Parathyroid adenoma (tissue), 2 donors: ENCODE measurements around the gene FOXD4L1.
"Not testable (repeated sequence)": the region's sequence is repeated elsewhere in the genome, so short reads cannot be mapped to it uniquely, and the experiment has no call there.

Source experiments
- H2AFZ ChIP-seq: fragments of 300-600 bp; sonication (generic); one replicate; pipeline ENCODE4 v1.7.0; 2017; ENCODE audit warnings: antibody characterized with exemption, mild to moderate bottlenecking
- H3K27ac ChIP-seq: fragments of 300-600 bp; sonication (generic); one replicate; pipeline ENCODE4 v1.7.0; 2017
- H3K27me3 ChIP-seq: fragments of 300-600 bp; sonication (generic); one replicate; pipeline ENCODE4 v1.7.0; 2017; ENCODE audit warnings: low read length; ENCODE audit not compliant: control insufficient read depth, insufficient read depth
- H3K36me3 ChIP-seq: fragments of 300-600 bp; sonication (generic); one replicate; pipeline ENCODE4 v1.7.0; 2017; ENCODE audit warnings: low read length; ENCODE audit not compliant: control insufficient read depth, insufficient read depth
- H3K4me1 ChIP-seq: fragments of 300-600 bp; sonication (generic); one replicate; pipeline ENCODE4 v1.7.0; 2017; ENCODE audit warnings: control low read depth
- H3K4me2 ChIP-seq: fragments of 300-600 bp; sonication (generic); one replicate; pipeline ENCODE4 v1.7.0; 2017; ENCODE audit warnings: low read length
- H3K4me3 ChIP-seq: fragments of 300-600 bp; sonication (generic); one replicate; pipeline ENCODE4 v1.7.0; 2017; ENCODE audit warnings: low read depth, low read length
- H3K79me2 ChIP-seq: fragments of 300-600 bp; sonication (generic); one replicate; pipeline ENCODE4 v1.7.0; 2017; ENCODE audit warnings: control low read depth
- H3K9ac ChIP-seq: fragments of 300-600 bp; sonication (generic); one replicate; pipeline ENCODE4 v1.7.0; 2017; ENCODE audit warnings: mild to moderate bottlenecking
- H3K9me3 ChIP-seq: fragments of 300-600 bp; sonication (generic); one replicate; pipeline ENCODE4 v1.7.0; 2017; ENCODE audit warnings: low read length; ENCODE audit not compliant: control insufficient read depth
- donor health status: primary hyperparathyroidism.

FOXD4L1 gene

GRCh38 chr2:113504081-113504480 lies 5.6 kb downstream of the FOXD4L1 start:
- H3K9ac ChIP-seq, H3K4me1 ChIP-seq, H3K36me3 ChIP-seq, H3K27me3 ChIP-seq, H3K9me3 ChIP-seq, H3K27ac ChIP-seq, H3K79me2 ChIP-seq, H3K4me2 ChIP-seq, H3K4me3 ChIP-seq, H2AFZ ChIP-seq: not testable (repeated sequence)

- not testable (repeated sequence) for H3K9ac ChIP-seq, H3K4me3 ChIP-seq, H3K79me2 ChIP-seq, H3K27me3 ChIP-seq, H3K4me1 ChIP-seq, H3K36me3 ChIP-seq, H3K4me2 ChIP-seq, H3K27ac ChIP-seq, H3K9me3 ChIP-seq, H2AFZ ChIP-seq
Measured at GRCh38 chr2:113507394-113508140, 9.1 kb downstream of the FOXD4L1 start.

GRCh38 chr2:113508187-113508586 lies 9.7 kb downstream of the FOXD4L1 start:
- not testable (repeated sequence) for H3K4me3 ChIP-seq, H3K36me3 ChIP-seq, H3K9ac ChIP-seq, H3K9me3 ChIP-seq, H3K4me2 ChIP-seq, H3K27ac ChIP-seq, H3K79me2 ChIP-seq, H3K27me3 ChIP-seq, H3K4me1 ChIP-seq, H2AFZ ChIP-seq

GRCh38 chr2:113510913-113511312 lies 12.4 kb downstream of the FOXD4L1 start:
- not testable (repeated sequence) for H3K9ac ChIP-seq, H3K27me3 ChIP-seq, H3K79me2 ChIP-seq, H3K27ac ChIP-seq, H3K9me3 ChIP-seq, H2AFZ ChIP-seq, H3K36me3 ChIP-seq, H3K4me1 ChIP-seq, H3K4me2 ChIP-seq, H3K4me3 ChIP-seq

- not testable (repeated sequence) for H2AFZ ChIP-seq, H3K9me3 ChIP-seq, H3K4me2 ChIP-seq, H3K4me3 ChIP-seq, H3K79me2 ChIP-seq, H3K27me3 ChIP-seq, H3K36me3 ChIP-seq, H3K27ac ChIP-seq, H3K4me1 ChIP-seq, H3K9ac ChIP-seq
Measured at GRCh38 chr2:113511859-113512258, 13.4 kb downstream of the FOXD4L1 start.

GRCh38 chr2:113515457-113515856 lies 17.0 kb downstream of the FOXD4L1 start:
- not testable (repeated sequence) for H3K4me2 ChIP-seq, H3K9me3 ChIP-seq, H3K27me3 ChIP-seq

GRCh38 chr2:113515995-113516394 lies 17.5 kb downstream of the FOXD4L1 start:
- H2AFZ ChIP-seq, H3K27me3 ChIP-seq, H3K4me3 ChIP-seq, H3K79me2 ChIP-seq, H3K4me1 ChIP-seq, H3K4me2 ChIP-seq, H3K9ac ChIP-seq, H3K36me3 ChIP-seq, H3K9me3 ChIP-seq, H3K27ac ChIP-seq: not testable (repeated sequence)

More at GRCh38 chr2:113515457-113515856, 17.0 kb downstream of the FOXD4L1 start:
- not testable (repeated sequence) for H3K36me3 ChIP-seq, H3K27ac ChIP-seq, H2AFZ ChIP-seq, H3K4me3 ChIP-seq, H3K4me1 ChIP-seq, H3K9ac ChIP-seq, H3K79me2 ChIP-seq

- not testable (repeated sequence) for H2AFZ ChIP-seq, H3K9ac ChIP-seq, H3K27me3 ChIP-seq, H3K36me3 ChIP-seq, H3K4me1 ChIP-seq, H3K27ac ChIP-seq, H3K4me2 ChIP-seq, H3K4me3 ChIP-seq, H3K79me2 ChIP-seq, H3K9me3 ChIP-seq
Measured at GRCh38 chr2:113517025-113517424, 18.6 kb downstream of the FOXD4L1 start.

GRCh38 chr2:113520837-113521236 lies 22.4 kb downstream of the FOXD4L1 start:
- not testable (repeated sequence) for H3K4me3 ChIP-seq, H2AFZ ChIP-seq, H3K79me2 ChIP-seq, H3K9me3 ChIP-seq, H3K27ac ChIP-seq, H3K9ac ChIP-seq, H3K27me3 ChIP-seq, H3K36me3 ChIP-seq, H3K4me2 ChIP-seq, H3K4me1 ChIP-seq

GRCh38 chr2:113521492-113521891 lies 23.0 kb downstream of the FOXD4L1 start:
- not testable (repeated sequence) for H3K9me3 ChIP-seq, H3K27ac ChIP-seq, H2AFZ ChIP-seq, H3K9ac ChIP-seq, H3K27me3 ChIP-seq, H3K36me3 ChIP-seq, H3K79me2 ChIP-seq, H3K4me1 ChIP-seq, H3K4me2 ChIP-seq, H3K4me3 ChIP-seq

- H3K27ac ChIP-seq, H3K4me3 ChIP-seq, H2AFZ ChIP-seq, H3K9me3 ChIP-seq, H3K36me3 ChIP-seq, H3K79me2 ChIP-seq, H3K9ac ChIP-seq, H3K4me2 ChIP-seq, H3K27me3 ChIP-seq, H3K4me1 ChIP-seq: not testable (repeated sequence)
Measured at GRCh38 chr2:113524986-113525385, 26.5 kb downstream of the FOXD4L1 start.
